GM19438 (cell line): ENCODE data around the gene GNG4.

ENCODE experiments used
- ATAC-seq: cut with Tn5 transposase; IDR thresholded peaks from one replicate; pipeline ENCODE4 v1.9.1; 2021; ENCODE audit warnings: low read depth; ENCODE audit not compliant: unreplicated experiment

The GNG4 gene

DNA sequence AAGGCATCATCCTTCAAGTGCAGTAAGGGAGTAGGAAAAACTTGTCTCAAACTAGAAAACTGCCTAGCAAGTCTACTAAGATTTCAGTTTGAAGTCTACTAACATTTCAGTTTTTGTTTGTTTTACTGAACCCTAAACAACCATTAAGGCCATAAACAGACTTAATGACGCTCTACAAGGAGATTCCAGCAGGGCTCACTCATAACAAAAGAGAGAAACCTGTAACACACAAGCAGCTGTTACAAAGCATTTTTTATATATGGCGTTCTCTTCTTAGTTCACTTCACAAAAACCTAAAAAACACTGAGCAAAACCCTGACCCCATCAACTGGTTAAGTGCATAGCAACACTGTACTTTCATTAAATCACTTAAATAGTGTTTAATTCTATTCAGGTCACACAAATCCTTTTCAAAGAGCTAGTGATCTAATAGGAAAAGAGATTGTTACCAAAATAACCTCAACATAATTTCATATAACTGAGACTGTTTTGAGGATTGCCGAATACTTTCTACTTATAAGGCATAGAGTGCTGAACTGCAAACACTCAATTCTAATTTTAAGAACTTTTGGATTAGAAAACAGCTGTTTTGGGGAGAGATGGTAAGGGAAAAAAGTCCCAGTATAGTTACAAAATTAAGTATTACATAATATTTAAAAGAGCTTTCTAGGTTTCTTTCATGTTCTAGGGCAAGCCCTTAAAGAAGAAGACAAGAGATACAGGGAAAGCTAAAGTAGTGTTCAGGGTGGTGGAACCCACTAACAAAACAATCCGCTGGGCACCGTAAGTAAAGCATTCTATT, 146.8 kb downstream of the GNG4 start:
- no peak for ATAC-seq

- no peak for ATAC-seq
Measured at GRCh38 chr1:235500971-235501540, 148.5 kb downstream of the GNG4 start.
